NCI-H2081 (cell line): ENCODE data around the gene ANKIB1.

Experiments used
- DNase-seq, 2 experiments: peaks; one replicate each; lab custom pipeline; 2025; lab: John Stamatoyannopoulos, UW

Gene ANKIB1

GRCh38 chr7:92447345-92448204, 201.8 kb downstream of the ANKIB1 start, which contains the start of gene GATAD1:
TSS of gene GATAD1 (plus strand) at chr7:92447482. CDS start at chr7:92447730, 248 bp downstream.
- DNase-seq, result peak; percentile 96

- DNase-seq, result peak; percentile 45 to 72
Observed at GRCh38 chr7:92448205-92448747, 202.5 kb downstream of the ANKIB1 start.
